HCT116 (cell line): Measurements from ENCODE around the gene NR2F2. TPM values are rescaled to one million over a fixed set of nuclear protein-coding genes. Genes with fewer than 3 reads are reported as not detected.

Source experiments
- ATAC-seq: fragments of 200-7000 bp; cut with Tn5 transposase; 2 replicates; pipeline ENCODE4 v1.9.1; 2020; ENCODE audit warnings: mild to moderate bottlenecking, moderate library complexity
- BruUV-seq: library from RNA; stranded (reverse); fragments of 400-500 nt; replicated peaks from 2 replicates; lab custom pipeline; 2021; lab: Mats Ljungman, UMichigan
- CTCF ChIA-PET: fragments of 300-600 bp; sonication (Branson Sonifier 250); formaldehyde crosslinking; loops from one replicate; lab custom pipeline; 2021; ENCODE audit warnings: antibody characterized with exemption; lab: Charles Lee
- POLR2A ChIA-PET: fragments of 300-600, 350-600 bp; sonication (Branson Sonifier 250); formaldehyde crosslinking; loops from one replicate; lab custom pipeline; 2021; ENCODE audit warnings: antibody characterized with exemption; lab: Charles Lee
- RAD21 ChIA-PET, 2 experiments: fragments of 300-600 bp; sonication (Branson Sonifier 250); formaldehyde crosslinking; loops; one replicate each; lab custom pipeline; 2023; ENCODE audit warnings: low total read pairs in 2 of 2; ENCODE audit not compliant: uncharacterized antibody in 2 of 2, unreplicated experiment in 2 of 2, low non-redundant PET in 1 of 2; lab: Charles Lee
- DNase-seq: peaks from one replicate; pipeline ENCODE4 v3.0.0-alpha.2; 2010; ENCODE audit warnings: low read depth, low spot score
- H2AFZ ChIP-seq: fragments of 200-600 bp; shearing (Covaris generic), sonication (generic); 2 replicates; pipeline ENCODE4 v1.6.1; 2017; ENCODE audit warnings: low read depth, mixed run types, mixed read lengths, antibody characterized with exemption, low read length; ENCODE audit not compliant: poor library complexity, severe bottlenecking
- H3K27ac ChIP-seq: 2 replicates; pipeline ENCODE4 v1.5.1; 2012; ENCODE audit warnings: low read depth, low read length
- H3K27me3 ChIP-seq: fragments of 200-600 bp; sonication (generic); 2 replicates; pipeline ENCODE4 v1.6.1; 2016; ENCODE audit warnings: mixed run types, low read length, mixed read lengths; ENCODE audit not compliant: insufficient read depth
- H3K36me3 ChIP-seq, 2 experiments: fragments of 200-500 bp in 1 of 2; fragments of 200-600 bp in 1 of 2; sonication (Bioruptor generic) in 1 of 2; sonication (generic) in 1 of 2; 2 replicates each; pipeline versions ENCODE4 v1.5.1 to v1.6.1; 2014 to 2016; ENCODE audit warnings: low read length in 2 of 2, inconsistent platforms in 1 of 2, mixed read lengths in 1 of 2, mixed run types in 1 of 2; ENCODE audit not compliant: insufficient read depth in 2 of 2, control insufficient read depth in 1 of 2
- H3K4me1 ChIP-seq, 2 experiments: fragments of 200-600 bp in 1 of 2; sonication (generic) in 1 of 2; 2 replicates each; pipeline versions ENCODE4 v1.5.1 to v1.6.1; 2012 to 2017; ENCODE audit warnings: low read length in 2 of 2, inconsistent platforms in 1 of 2, mild to moderate bottlenecking in 1 of 2, mixed read lengths in 1 of 2, mixed run types in 1 of 2, moderate library complexity in 1 of 2; ENCODE audit not compliant: insufficient read depth in 2 of 2, control insufficient read depth in 1 of 2
- H3K4me2 ChIP-seq: fragments of 200-600 bp; sonication (generic); 2 replicates; pipeline ENCODE4 v1.6.1; 2017; ENCODE audit warnings: mixed run types, low read length, mixed read lengths
- H3K4me3 ChIP-seq, 2 experiments: fragments of 200-600 bp in 1 of 2; sonication (generic) in 1 of 2; replicated peaks in 1 of 2; 2 replicates each; pipeline ENCODE4 v1.5.1; 2011 to 2016; ENCODE audit warnings: low read length in 2 of 2, control low read depth in 1 of 2, low read depth in 1 of 2, mild to moderate bottlenecking in 1 of 2, mixed read lengths in 1 of 2, mixed run types in 1 of 2
- H3K79me2 ChIP-seq: fragments of 200-600 bp; sonication (generic); 2 replicates; pipeline ENCODE4 v1.6.1; 2017; ENCODE audit warnings: mild to moderate bottlenecking, mixed run types, low read length, moderate library complexity, mixed read lengths; ENCODE audit not compliant: insufficient read depth
- H3K9ac ChIP-seq: fragments of 200-600 bp; sonication (generic); 2 replicates; pipeline ENCODE4 v1.6.1; 2016; ENCODE audit warnings: low read length, mixed read lengths
- H3K9me2 ChIP-seq: fragments of 200-600 bp; sonication (generic), shearing (Covaris generic); 2 replicates; pipeline ENCODE4 v1.6.1; 2017; ENCODE audit warnings: mixed run types, mild to moderate bottlenecking, moderate library complexity; ENCODE audit not compliant: insufficient read depth
- H3K9me3 ChIP-seq, 2 experiments: fragments of 200-500 bp in 1 of 2; fragments of 200-600 bp in 1 of 2; sonication (Bioruptor generic) in 1 of 2; sonication (generic) in 1 of 2; 2 replicates each; pipeline ENCODE4 v1.6.1; 2014 to 2017; ENCODE audit warnings: low read length in 2 of 2, mixed read lengths in 2 of 2, inconsistent platforms in 1 of 2, low read depth in 1 of 2, mild to moderate bottlenecking in 1 of 2, mixed run types in 1 of 2, moderate library complexity in 1 of 2; ENCODE audit not compliant: control insufficient read depth in 1 of 2, insufficient read depth in 1 of 2
- H4K20me1 ChIP-seq: fragments of 200-600 bp; sonication (generic), shearing (Covaris generic); 2 replicates; pipeline ENCODE4 v1.6.1; 2017; ENCODE audit warnings: mixed run types, mild to moderate bottlenecking, moderate library complexity; ENCODE audit not compliant: insufficient read depth
- POLR2AphosphoS5 ChIP-seq: IDR thresholded peaks from 2 replicates; pipeline ENCODE4 v1.6.1; 2011; ENCODE audit warnings: mild to moderate bottlenecking, low read depth, low read length, moderate library complexity
- TCF7L2 ChIP-seq: IDR thresholded peaks from 2 replicates; pipeline ENCODE4 v1.7.0; 2011; ENCODE audit warnings: borderline replicate concordance, inconsistent platforms; ENCODE audit not compliant: insufficient read depth, insufficient read length; ENCODE audit errors: extremely low read depth
- YY1 ChIP-seq: IDR thresholded peaks from 2 replicates; pipeline ENCODE4 v1.6.1; 2011; ENCODE audit warnings: low read length, low read depth, moderate library complexity, mild to moderate bottlenecking; ENCODE audit not compliant: insufficient replicate concordance; ENCODE audit errors: extremely low read depth
- ZFX ChIP-seq: fragments of 450-650 bp; IDR thresholded peaks from 2 replicates; pipeline ENCODE4 v1.6.1; 2017
- intact Hi-C: fragments of 100-400 bp; cut with micrococcal nuclease; formaldehyde crosslinking; loops from 2 replicates; pipeline ENCODE4 v1.10.0; 2022
- total RNA-seq: library from RNA; stranded (reverse); gene quantifications from one replicate; pipeline ENCODE4 v1.2.1, GENCODE V29; 2021; ENCODE audit not compliant: unreplicated experiment
- TF ChIP-seq, protein P1 (sequence below): IDR thresholded peaks from 2 replicates; pipeline ENCODE4 v1.6.1; 2012; ENCODE audit warnings: low read depth

Gene NR2F2
- total RNA-seq, 1 experiment from 2014 or later = 61.4 TPM

DNA sequence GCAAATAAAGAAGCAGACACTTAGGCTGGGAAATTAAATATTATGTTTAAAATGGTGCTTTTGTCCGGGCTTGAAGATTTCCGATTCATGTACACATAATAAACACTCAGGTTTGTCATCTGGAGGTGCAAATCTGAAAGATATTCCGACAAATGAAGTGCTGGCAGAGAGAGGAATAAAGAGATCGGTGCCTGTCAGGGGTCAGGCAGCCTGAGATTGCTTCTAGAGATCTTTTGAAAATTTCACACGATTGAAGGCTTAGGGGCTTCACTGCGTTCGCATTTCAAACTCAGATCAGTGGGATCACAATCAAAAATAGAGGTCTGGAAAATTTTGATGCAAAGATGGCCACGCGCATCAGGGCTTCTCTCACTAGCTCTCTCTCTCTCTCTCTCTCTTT lies 33.2 kb downstream of the NR2F2 start:
- POLR2A ChIA-PET = no interaction called here
- no peaks in the 10 kb centered on the region for H3K36me3 ChIP-seq
- no peak overlapping the region for H3K4me2 ChIP-seq
- no peaks in the 10 kb centered on the region for H3K9me3 ChIP-seq
- no peak overlapping the region for H2AFZ ChIP-seq
- no peak for ATAC-seq
- H3K4me1 ChIP-seq = no peaks in the 10 kb centered on the region
- no TSS peak for BruUV-seq
- no peaks in the 10 kb centered on the region for H3K9me2 ChIP-seq
- H4K20me1 ChIP-seq = no peaks in the 10 kb centered on the region
- H3K79me2 ChIP-seq = no peaks in the 10 kb centered on the region
- H3K27me3 ChIP-seq = no peaks in the 10 kb centered on the region
- CTCF ChIA-PET = no interaction called here
- intact Hi-C loops = no loop called here
- RAD21 ChIA-PET = no interaction called here
- no peak for DNase-seq
- H3K9ac ChIP-seq = no peak overlapping the region
- H3K27ac ChIP-seq = no peak overlapping the region
- TF ChIP-seq ZFX = no peak
- TF ChIP-seq TCF7L2 = no peak
- no peak for TF ChIP-seq YY1
- TF ChIP-seq, protein P1, sequence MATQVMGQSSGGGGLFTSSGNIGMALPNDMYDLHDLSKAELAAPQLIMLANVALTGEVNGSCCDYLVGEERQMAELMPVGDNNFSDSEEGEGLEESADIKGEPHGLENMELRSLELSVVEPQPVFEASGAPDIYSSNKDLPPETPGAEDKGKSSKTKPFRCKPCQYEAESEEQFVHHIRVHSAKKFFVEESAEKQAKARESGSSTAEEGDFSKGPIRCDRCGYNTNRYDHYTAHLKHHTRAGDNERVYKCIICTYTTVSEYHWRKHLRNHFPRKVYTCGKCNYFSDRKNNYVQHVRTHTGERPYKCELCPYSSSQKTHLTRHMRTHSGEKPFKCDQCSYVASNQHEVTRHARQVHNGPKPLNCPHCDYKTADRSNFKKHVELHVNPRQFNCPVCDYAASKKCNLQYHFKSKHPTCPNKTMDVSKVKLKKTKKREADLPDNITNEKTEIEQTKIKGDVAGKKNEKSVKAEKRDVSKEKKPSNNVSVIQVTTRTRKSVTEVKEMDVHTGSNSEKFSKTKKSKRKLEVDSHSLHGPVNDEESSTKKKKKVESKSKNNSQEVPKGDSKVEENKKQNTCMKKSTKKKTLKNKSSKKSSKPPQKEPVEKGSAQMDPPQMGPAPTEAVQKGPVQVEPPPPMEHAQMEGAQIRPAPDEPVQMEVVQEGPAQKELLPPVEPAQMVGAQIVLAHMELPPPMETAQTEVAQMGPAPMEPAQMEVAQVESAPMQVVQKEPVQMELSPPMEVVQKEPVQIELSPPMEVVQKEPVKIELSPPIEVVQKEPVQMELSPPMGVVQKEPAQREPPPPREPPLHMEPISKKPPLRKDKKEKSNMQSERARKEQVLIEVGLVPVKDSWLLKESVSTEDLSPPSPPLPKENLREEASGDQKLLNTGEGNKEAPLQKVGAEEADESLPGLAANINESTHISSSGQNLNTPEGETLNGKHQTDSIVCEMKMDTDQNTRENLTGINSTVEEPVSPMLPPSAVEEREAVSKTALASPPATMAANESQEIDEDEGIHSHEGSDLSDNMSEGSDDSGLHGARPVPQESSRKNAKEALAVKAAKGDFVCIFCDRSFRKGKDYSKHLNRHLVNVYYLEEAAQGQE = no peak
- TF ChIP-seq POLR2AphosphoS5 = no peak
- no peak overlapping the region for H3K4me3 ChIP-seq
